CD14-positive monocyte (primary cell): Measurements from ENCODE around the gene CALHM5. TPM values are rescaled to one million over a fixed set of nuclear protein-coding genes. Genes with fewer than 3 reads are reported as not detected.

Experiments used
- DNase-seq, 3 donors: peaks; one replicate each; pipeline ENCODE4 v3.0.0-alpha.2; 2011 to 2022
- H2AFZ ChIP-seq: 2 replicates; pipeline ENCODE4 v1.6.0; 2012; ENCODE audit warnings: mild to moderate bottlenecking, low read depth, low read length, inconsistent platforms; ENCODE audit not compliant: insufficient read depth, poor library complexity, severe bottlenecking
- H3K27ac ChIP-seq, 2 donors: 1 replicate in 1 of 2; 2 replicates in 1 of 2; pipeline ENCODE4 v1.5.1; 2012 to 2013; ENCODE audit warnings: low read length in 2 of 2, control low read depth in 1 of 2, inconsistent platforms in 1 of 2, low read depth in 1 of 2, mild to moderate bottlenecking in 1 of 2
- H3K27me3 ChIP-seq, 2 donors: one replicate each; pipeline versions ENCODE4 v1.6.0 to v1.6.1; 2011 to 2013; ENCODE audit warnings: low read length in 2 of 2; ENCODE audit not compliant: control insufficient read depth in 2 of 2, insufficient read depth in 2 of 2
- H3K36me3 ChIP-seq, 2 donors: replicated peaks in 1 of 2; 1 replicate in 1 of 2; 2 replicates in 1 of 2; pipeline versions ENCODE4 v1.5.1 to v1.6.1; 2012 to 2013; ENCODE audit warnings: low read length in 2 of 2, control low read depth in 1 of 2, inconsistent platforms in 1 of 2, mild to moderate bottlenecking in 1 of 2; ENCODE audit not compliant: insufficient read depth in 2 of 2, control insufficient read depth in 1 of 2
- H3K4me1 ChIP-seq, 2 donors: 1 replicate in 1 of 2; 2 replicates in 1 of 2; pipeline versions ENCODE4 v1.5.1 to v1.6.1; 2012 to 2013; ENCODE audit warnings: low read length in 2 of 2, control low read depth in 1 of 2, inconsistent platforms in 1 of 2, mild to moderate bottlenecking in 1 of 2, moderate library complexity in 1 of 2; ENCODE audit not compliant: insufficient read depth in 2 of 2, control insufficient read depth in 1 of 2
- H3K4me2 ChIP-seq: replicated peaks from 2 replicates; pipeline ENCODE3; 2012; ENCODE audit warnings: low read length, moderate library complexity, mild to moderate bottlenecking; ENCODE audit not compliant: poor library complexity, severe bottlenecking; ENCODE audit errors: extremely low read depth
- H3K4me3 ChIP-seq, 3 experiments: fragments of 200-600 bp in 1 of 3; sonication (generic) in 1 of 3; replicated peaks in 1 of 3; 1 replicate in 2 of 3; 2 replicates in 1 of 3; pipeline ENCODE4 v1.5.1; 2011 to 2013; ENCODE audit warnings: low read length in 3 of 3, mild to moderate bottlenecking in 3 of 3, control low read depth in 2 of 3, low read depth in 2 of 3, inconsistent platforms in 1 of 3, moderate library complexity in 1 of 3
- H3K79me2 ChIP-seq: 2 replicates; pipeline ENCODE4 v1.6.0; 2012; ENCODE audit warnings: mild to moderate bottlenecking, control low read depth, inconsistent platforms, low read length, moderate library complexity; ENCODE audit not compliant: insufficient read depth
- H3K9ac ChIP-seq: 2 replicates; pipeline ENCODE4 v1.6.0; 2017; ENCODE audit warnings: low read length, mild to moderate bottlenecking; ENCODE audit not compliant: insufficient read depth, poor library complexity, severe bottlenecking
- H3K9me3 ChIP-seq, 2 donors: replicated peaks in 1 of 2; 1 replicate in 1 of 2; 2 replicates in 1 of 2; pipeline versions ENCODE4 v1.5.1 to v1.6.1; 2012 to 2013; ENCODE audit warnings: low read length in 2 of 2, control low read depth in 1 of 2; ENCODE audit not compliant: control insufficient read depth in 1 of 2, insufficient read depth in 1 of 2
- H4K20me1 ChIP-seq: 2 replicates; pipeline ENCODE4 v1.6.0; 2012; ENCODE audit warnings: mild to moderate bottlenecking, low read length, control low read depth, moderate library complexity; ENCODE audit not compliant: insufficient read depth
- H3K27ac Mint-ChIP-seq, 7 donors: one replicate each; pipeline ENCODE4 v1.8.0; 2020; ENCODE audit warnings: mild to moderate bottlenecking in 7 of 7, mixed read lengths in 7 of 7, moderate library complexity in 6 of 7, inconsistent platforms in 2 of 7
- H3K27me3 Mint-ChIP-seq, 3 donors: one replicate each; pipeline ENCODE4 v1.8.0; 2021 to 2022; ENCODE audit warnings: low read depth in 3 of 3, mild to moderate bottlenecking in 3 of 3, mixed read lengths in 3 of 3, moderate library complexity in 3 of 3, inconsistent platforms in 1 of 3
- H3K36me3 Mint-ChIP-seq, 2 donors: one replicate each; pipeline ENCODE4 v1.8.0; 2020; ENCODE audit warnings: mixed read lengths in 2 of 2, inconsistent platforms in 1 of 2, mild to moderate bottlenecking in 1 of 2
- H3K4me1 Mint-ChIP-seq: one replicate; pipeline ENCODE4 v1.8.0; 2020; ENCODE audit warnings: mild to moderate bottlenecking, mixed read lengths
- H3K4me3 Mint-ChIP-seq, 2 donors: one replicate each; pipeline ENCODE4 v1.8.0; 2020; ENCODE audit warnings: mild to moderate bottlenecking in 2 of 2, mixed read lengths in 2 of 2, moderate library complexity in 1 of 2
- H3K9me3 Mint-ChIP-seq, 7 donors: one replicate each; pipeline ENCODE4 v1.8.0; 2020 to 2022; ENCODE audit warnings: mixed read lengths in 7 of 7, mild to moderate bottlenecking in 6 of 7, moderate library complexity in 6 of 7, inconsistent platforms in 2 of 7
- WGBS: methylation state at CpG from one replicate; pipeline ENCODE4 v1.1.5; 2013; ENCODE audit warnings: missing lambda C conversion rate; ENCODE audit not compliant: insufficient coverage; 5-methylcytosine and 5-hydroxymethylcytosine counted together
- intact Hi-C, 2 donors: fragments of 100-400 bp; cut with micrococcal nuclease; formaldehyde crosslinking; loops; one replicate each; pipeline versions ENCODE4 v1.15.0 to v1.15.1; 2023
- polyA plus RNA-seq, 3 donors: library from polyadenylated mRNA; depleted of rRNA in 1 of 3; unstranded in 2 of 3; stranded (reverse) in 1 of 3; fragments of 300-500 nt in 2 of 3; fragments of >200 nt in 1 of 3; fragmentation: Illumina TruSeq in 2 of 3; gene quantifications; 1 replicate in 2 of 3; 2 replicates in 1 of 3; pipeline ENCODE4 v1.2.3, GENCODE V29; 2012 to 2021
- TF ChIP-seq, protein P1 (sequence below): fragments of 200-600 bp; IDR thresholded peaks from one replicate; pipeline ENCODE4 v1.8.0; 2022; ENCODE audit warnings: antibody characterized with exemption, mild to moderate bottlenecking

The CALHM5 gene
- polyA plus RNA-seq, 3 donors: 0.01 TPM; not detected in 2

GRCh38 chr6:116545651-116546050 is 34.2 kb downstream of the CALHM5 start, which contains the start of gene TRAPPC3L:
TSS of gene TRAPPC3L (minus strand) at chr6:116545684. CDS start at chr6:116545514, 170 bp downstream.
- WGBS: 100% methylated on average over 1 of the region's 4 CpGs
- H4K20me1 ChIP-seq: no peaks in the 10 kb centered on the region
- H3K36me3 ChIP-seq: no peaks in the 10 kb centered on the region
- H3K4me3 ChIP-seq: no peak within 1 kb of the TSS
- no peak within 1 kb of the TSS for H3K9ac ChIP-seq
- H3K27me3 Mint-ChIP-seq: peaks cover 0 to 4% (median 0%) of the 10 kb centered on the region in 3 donors
- no peak for DNase-seq
- intact Hi-C loops: no loop called here
- H3K9me3 ChIP-seq: no peaks in the 10 kb centered on the region
- no peak within 1 kb of the TSS for H3K4me3 Mint-ChIP-seq
- no peaks in the 10 kb centered on the region for H3K27me3 ChIP-seq
- H3K4me1 Mint-ChIP-seq: no peaks in the 10 kb centered on the region
- no peaks in the 10 kb centered on the region for H3K79me2 ChIP-seq
- TF ChIP-seq, protein P1, sequence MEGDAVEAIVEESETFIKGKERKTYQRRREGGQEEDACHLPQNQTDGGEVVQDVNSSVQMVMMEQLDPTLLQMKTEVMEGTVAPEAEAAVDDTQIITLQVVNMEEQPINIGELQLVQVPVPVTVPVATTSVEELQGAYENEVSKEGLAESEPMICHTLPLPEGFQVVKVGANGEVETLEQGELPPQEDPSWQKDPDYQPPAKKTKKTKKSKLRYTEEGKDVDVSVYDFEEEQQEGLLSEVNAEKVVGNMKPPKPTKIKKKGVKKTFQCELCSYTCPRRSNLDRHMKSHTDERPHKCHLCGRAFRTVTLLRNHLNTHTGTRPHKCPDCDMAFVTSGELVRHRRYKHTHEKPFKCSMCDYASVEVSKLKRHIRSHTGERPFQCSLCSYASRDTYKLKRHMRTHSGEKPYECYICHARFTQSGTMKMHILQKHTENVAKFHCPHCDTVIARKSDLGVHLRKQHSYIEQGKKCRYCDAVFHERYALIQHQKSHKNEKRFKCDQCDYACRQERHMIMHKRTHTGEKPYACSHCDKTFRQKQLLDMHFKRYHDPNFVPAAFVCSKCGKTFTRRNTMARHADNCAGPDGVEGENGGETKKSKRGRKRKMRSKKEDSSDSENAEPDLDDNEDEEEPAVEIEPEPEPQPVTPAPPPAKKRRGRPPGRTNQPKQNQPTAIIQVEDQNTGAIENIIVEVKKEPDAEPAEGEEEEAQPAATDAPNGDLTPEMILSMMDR: no peak
- no peak within 1 kb of the TSS for H3K27ac ChIP-seq
- H3K36me3 Mint-ChIP-seq: no peaks in the 10 kb centered on the region
- H3K4me1 ChIP-seq: no peaks in the 10 kb centered on the region
- no peak within 1 kb of the TSS for H2AFZ ChIP-seq
- H3K9me3 Mint-ChIP-seq: no peaks in the 10 kb centered on the region
- no peak within 1 kb of the TSS for H3K4me2 ChIP-seq
- H3K27ac Mint-ChIP-seq: peak within 1 kb of the TSS in 1 of 7 donors; percentile 9

- intact Hi-C loops: no loop called here
- H3K27me3 Mint-ChIP-seq: peaks cover 0 to 3% (median 2%) of the 10 kb centered on the region in 3 donors
These were observed 35.9 kb downstream of the CALHM5 start for GRCh38 chr6:116547358-116547757.

More at GRCh38 chr6:116547358-116547757, 35.9 kb downstream of the CALHM5 start:
- Histone ChIP-seq H3K4me3 (no peak overlapping the region), H3K9ac (no peak overlapping the region), H3K9me3 (no peaks in the 10 kb centered on the region), H4K20me1 (no peaks in the 10 kb centered on the region), H3K36me3 (no peaks in the 10 kb centered on the region), H3K4me2 (no peak overlapping the region), H3K27me3 (peaks cover 0 to 3% of the 10 kb centered on the region in 2 donors), H3K79me2 (no peaks in the 10 kb centered on the region), H3K4me1 (no peaks in the 10 kb centered on the region), H2AFZ (peak overlapping the region; percentile 43), H3K27ac (no peak overlapping the region)
- TF ChIP-seq, protein P1: no peak
- H3K4me1 Mint-ChIP-seq: no peaks in the 10 kb centered on the region
- no peak for DNase-seq
- H3K9me3 Mint-ChIP-seq: no peaks in the 10 kb centered on the region
- no peaks in the 10 kb centered on the region for H3K36me3 Mint-ChIP-seq
- 97% methylated on average over 5 of the region's 6 CpGs for WGBS
- H3K4me3 Mint-ChIP-seq: no peak overlapping the region
- no peak overlapping the region for H3K27ac Mint-ChIP-seq
